Activated CD4-positive, alpha-beta T cell treated with anti-CD3 and anti-CD28 coated beads for 36 hours (primary cell): Measurements from ENCODE around the gene KCNQ1OT1. TPM values are rescaled to one million over a fixed set of nuclear protein-coding genes. Genes with fewer than 3 reads are reported as not detected.
A peak's percentile ranks its signal among the peaks of the same experiment; 100 is the strongest.

Experiments used
- ATAC-seq: fragments of 200-7000 bp; cut with Tn5 transposase; one replicate; pipeline ENCODE4 v1.10.0; 2021; ENCODE audit warnings: mild to moderate bottlenecking, moderate library complexity
- CTCF ChIA-PET: fragments of 350-600 bp; sonication (Branson Sonifier 250); formaldehyde crosslinking; loops from one replicate; lab custom pipeline; 2021; ENCODE audit warnings: antibody characterized with exemption; lab: Charles Lee
- POLR2A ChIA-PET: fragments of 350-600 bp; sonication (Branson Sonifier 250); formaldehyde crosslinking; loops from one replicate; lab custom pipeline; 2021; ENCODE audit warnings: antibody characterized with exemption, inconsistent platforms; lab: Charles Lee
- DNase-seq: peaks from one replicate; pipeline ENCODE4 v3.0.0-alpha.2; 2020
- H3K27ac Mint-ChIP-seq: one replicate; pipeline ENCODE4 v1.8.0; 2021; ENCODE audit warnings: mixed read lengths
- H3K27me3 Mint-ChIP-seq: one replicate; pipeline ENCODE4 v1.8.0; 2021; ENCODE audit warnings: mixed read lengths
- H3K36me3 Mint-ChIP-seq: one replicate; pipeline ENCODE4 v1.8.0; 2021; ENCODE audit warnings: low read depth, mixed read lengths
- H3K4me1 Mint-ChIP-seq: one replicate; pipeline ENCODE4 v1.8.0; 2021; ENCODE audit warnings: mixed read lengths
- H3K4me3 Mint-ChIP-seq: one replicate; pipeline ENCODE4 v1.8.0; 2021; ENCODE audit warnings: mild to moderate bottlenecking, moderate library complexity, mixed read lengths
- H3K9me3 Mint-ChIP-seq: one replicate; pipeline ENCODE4 v1.8.0; 2021; ENCODE audit warnings: low read depth, mixed read lengths
- intact Hi-C, 2 experiments: fragments of 100-400 bp; cut with DNase I in 1 of 2; cut with micrococcal nuclease in 1 of 2; formaldehyde crosslinking; loops; one replicate each; pipeline versions ENCODE4 v1.14.2 to v1.15.1; 2022 to 2024; cut with DNase I, micrococcal nuclease
- total RNA-seq, 2 experiments: library from RNA; stranded (reverse); gene quantifications; one replicate each; pipeline ENCODE4 v1.2.3, GENCODE V29; 2021

The KCNQ1OT1 gene
- total RNA-seq, 2 experiments from 2014 or later, result 0.16 TPM

GRCh38 chr11:2621894-2622293, 77.9 kb downstream of the KCNQ1OT1 start:
- no peaks in the 10 kb centered on the region for H3K27me3 Mint-ChIP-seq
- no peak overlapping the region for H3K4me3 Mint-ChIP-seq
- peaks cover 4% of the 10 kb centered on the region for H3K4me1 Mint-ChIP-seq
- peak overlapping the region; percentile 53 for H3K27ac Mint-ChIP-seq
- peaks cover 22% of the 10 kb centered on the region for H3K36me3 Mint-ChIP-seq
- POLR2A ChIA-PET, result no interaction called here
- DNase-seq (no peak), ATAC-seq (no peak)
- intact Hi-C loops, result no loop called here
- CTCF ChIA-PET, result no interaction called here
- H3K9me3 Mint-ChIP-seq, result no peaks in the 10 kb centered on the region

GRCh38 chr11:2612884-2613571, 86.8 kb downstream of the KCNQ1OT1 start:
- no peaks in the 10 kb centered on the region for H3K4me1 Mint-ChIP-seq
- no peak for ATAC-seq
- peaks cover 16% of the 10 kb centered on the region for H3K36me3 Mint-ChIP-seq
- H3K4me3 Mint-ChIP-seq, result no peak overlapping the region
- H3K27ac Mint-ChIP-seq, result no peak overlapping the region
- H3K9me3 Mint-ChIP-seq, result peaks cover 12% of the 10 kb centered on the region
- H3K27me3 Mint-ChIP-seq, result no peaks in the 10 kb centered on the region
- ChIA-PET POLR2A (no interaction called here), CTCF (no interaction called here)
- DNase-seq, result no peak
- intact Hi-C loops, result no loop called here

- Mint-ChIP-seq H3K4me1 (no peaks in the 10 kb centered on the region), H3K36me3 (peaks cover 34% of the 10 kb centered on the region), H3K27me3 (no peaks in the 10 kb centered on the region), H3K4me3 (no peak overlapping the region), H3K9me3 (peaks cover 12% of the 10 kb centered on the region), H3K27ac (no peak overlapping the region)
- DNase-seq, result no peak
- intact Hi-C loops, result no loop called here
- ChIA-PET CTCF (no interaction called here), POLR2A (no interaction called here)
- no peak for ATAC-seq
Observed at GRCh38 chr11:2609345-2609744, 90.4 kb downstream of the KCNQ1OT1 start.

- Mint-ChIP-seq H3K9me3 (peaks cover 11% of the 10 kb centered on the region), H3K4me1 (no peaks in the 10 kb centered on the region), H3K27ac (no peak overlapping the region), H3K27me3 (no peaks in the 10 kb centered on the region), H3K36me3 (peaks cover 18% of the 10 kb centered on the region), H3K4me3 (no peak overlapping the region)
- intact Hi-C loops, result no loop called here
- ChIA-PET POLR2A (no interaction called here), CTCF (no interaction called here)
- no peak for ATAC-seq
- no peak for DNase-seq
Observed at GRCh38 chr11:2599561-2600189, 100.1 kb downstream of the KCNQ1OT1 start.

GRCh38 chr11:2595204-2595603, 104.6 kb downstream of the KCNQ1OT1 start:
- H3K9me3 Mint-ChIP-seq, result peaks cover 11% of the 10 kb centered on the region
- H3K36me3 Mint-ChIP-seq, result peaks cover 26% of the 10 kb centered on the region
- no peaks in the 10 kb centered on the region for H3K27me3 Mint-ChIP-seq
- DNase-seq, result no peak
- H3K4me1 Mint-ChIP-seq, result no peaks in the 10 kb centered on the region
- ChIA-PET CTCF (no interaction called here), POLR2A (no interaction called here)
- H3K27ac Mint-ChIP-seq, result no peak overlapping the region
- H3K4me3 Mint-ChIP-seq, result no peak overlapping the region
- intact Hi-C loops, result no loop called here
- no peak for ATAC-seq

GRCh38 chr11:2594267-2594666, 105.5 kb downstream of the KCNQ1OT1 start:
- Mint-ChIP-seq H3K27me3 (no peaks in the 10 kb centered on the region), H3K27ac (no peak overlapping the region), H3K9me3 (peaks cover 11% of the 10 kb centered on the region), H3K4me1 (no peaks in the 10 kb centered on the region), H3K4me3 (no peak overlapping the region), H3K36me3 (peaks cover 30% of the 10 kb centered on the region)
- ChIA-PET CTCF (no interaction called here), POLR2A (no interaction called here)
- intact Hi-C loops, result no loop called here
- ATAC-seq (no peak), DNase-seq (no peak)

- Mint-ChIP-seq H3K36me3 (peaks cover 27% of the 10 kb centered on the region), H3K27me3 (no peaks in the 10 kb centered on the region), H3K27ac (no peak overlapping the region), H3K4me3 (no peak overlapping the region), H3K4me1 (no peaks in the 10 kb centered on the region), H3K9me3 (peaks cover 11% of the 10 kb centered on the region)
- CTCF ChIA-PET, result no interaction called here
- intact Hi-C loops, result no loop called here
- POLR2A ChIA-PET, result no interaction called here
- ATAC-seq (no peak), DNase-seq (no peak)
Observed at GRCh38 chr11:2593393-2593950, 106.3 kb downstream of the KCNQ1OT1 start.

- CTCF ChIA-PET, result no interaction called here
- ATAC-seq, result no peak
- no peak overlapping the region for H3K4me3 Mint-ChIP-seq
- no peaks in the 10 kb centered on the region for H3K4me1 Mint-ChIP-seq
- H3K27ac Mint-ChIP-seq, result no peak overlapping the region
- H3K36me3 Mint-ChIP-seq, result peaks cover 25% of the 10 kb centered on the region
- intact Hi-C loops, result no loop called here
- no peak for DNase-seq
- POLR2A ChIA-PET, result no interaction called here
- no peaks in the 10 kb centered on the region for H3K27me3 Mint-ChIP-seq
- peaks cover 8% of the 10 kb centered on the region for H3K9me3 Mint-ChIP-seq
Observed at GRCh38 chr11:2592559-2593392, 107.0 kb downstream of the KCNQ1OT1 start.

GRCh38 chr11:2591805-2592204, 108.0 kb downstream of the KCNQ1OT1 start:
- no peak for DNase-seq
- no peak overlapping the region for H3K4me3 Mint-ChIP-seq
- H3K27me3 Mint-ChIP-seq, result no peaks in the 10 kb centered on the region
- POLR2A ChIA-PET, result no interaction called here
- no peaks in the 10 kb centered on the region for H3K4me1 Mint-ChIP-seq
- intact Hi-C loops, result no loop called here
- CTCF ChIA-PET, result no interaction called here
- no peak overlapping the region for H3K27ac Mint-ChIP-seq
- H3K9me3 Mint-ChIP-seq, result peaks cover 2% of the 10 kb centered on the region
- ATAC-seq, result no peak
- peaks cover 22% of the 10 kb centered on the region for H3K36me3 Mint-ChIP-seq

GRCh38 chr11:2590965-2591754, 108.6 kb downstream of the KCNQ1OT1 start:
- CTCF ChIA-PET, result no interaction called here
- ATAC-seq (no peak), DNase-seq (no peak)
- no peaks in the 10 kb centered on the region for H3K27me3 Mint-ChIP-seq
- H3K4me1 Mint-ChIP-seq, result no peaks in the 10 kb centered on the region
- no peak overlapping the region for H3K4me3 Mint-ChIP-seq
- H3K9me3 Mint-ChIP-seq, result no peaks in the 10 kb centered on the region
- POLR2A ChIA-PET, result no interaction called here
- H3K36me3 Mint-ChIP-seq, result peaks cover 18% of the 10 kb centered on the region
- intact Hi-C loops, result no loop called here
- no peak overlapping the region for H3K27ac Mint-ChIP-seq
